ENCODE measurements around the gene TDRD10. TPM values are rescaled to one million over a fixed set of nuclear protein-coding genes. Genes with fewer than 3 reads are reported as not detected.

Gene TDRD10
- total RNA-seq, 3 donors from 2014 or later (not counting 1 experiment from before 2014, with no cell fraction given): 0.38 TPM; not detected in 2

- Mint-ChIP-seq H3K27ac (peak overlapping the region in 1 of 2 donors; percentile 43), H3K27me3 (ENCODE audit: low read depth in 2 of 2) (peaks cover 0 to 2% of the 10 kb centered on the region in 2 donors), H3K9me3 (no peaks in the 10 kb centered on the region), H3K4me3 (no peak overlapping the region), H3K4me1 (peaks cover 6 to 25% of the 10 kb centered on the region in 2 donors), H3K36me3 (peaks cover 11% of the 10 kb centered on the region)
- ATAC-seq (peak; percentile 73 to 94 (median 92)), DNase-seq (peak; percentile 31 to 76)
- Histone ChIP-seq H3K27ac (ENCODE audit: low read length) (no peak overlapping the region), H3K4me1 (ENCODE audit: control insufficient read depth, insufficient read depth, low read length) (no peaks in the 10 kb centered on the region), H3K36me3 (ENCODE audit: control insufficient read depth, insufficient read depth, low read length) (peaks cover 29% of the 10 kb centered on the region), H3K27me3 (ENCODE audit: control insufficient read depth, insufficient read depth, low read length) (no peaks in the 10 kb centered on the region), H3K4me3 (ENCODE audit: low read length) (no peak overlapping the region), H3K9me3 (ENCODE audit: control insufficient read depth, insufficient read depth, low read length) (no peaks in the 10 kb centered on the region)
- intact Hi-C loops (cut with micrococcal nuclease): loop anchor here (1.0 kb wide), 1 partner anchor 66 kb away; no protein-coding TSS in a partner anchor
- TF ChIP-seq, protein P1, sequence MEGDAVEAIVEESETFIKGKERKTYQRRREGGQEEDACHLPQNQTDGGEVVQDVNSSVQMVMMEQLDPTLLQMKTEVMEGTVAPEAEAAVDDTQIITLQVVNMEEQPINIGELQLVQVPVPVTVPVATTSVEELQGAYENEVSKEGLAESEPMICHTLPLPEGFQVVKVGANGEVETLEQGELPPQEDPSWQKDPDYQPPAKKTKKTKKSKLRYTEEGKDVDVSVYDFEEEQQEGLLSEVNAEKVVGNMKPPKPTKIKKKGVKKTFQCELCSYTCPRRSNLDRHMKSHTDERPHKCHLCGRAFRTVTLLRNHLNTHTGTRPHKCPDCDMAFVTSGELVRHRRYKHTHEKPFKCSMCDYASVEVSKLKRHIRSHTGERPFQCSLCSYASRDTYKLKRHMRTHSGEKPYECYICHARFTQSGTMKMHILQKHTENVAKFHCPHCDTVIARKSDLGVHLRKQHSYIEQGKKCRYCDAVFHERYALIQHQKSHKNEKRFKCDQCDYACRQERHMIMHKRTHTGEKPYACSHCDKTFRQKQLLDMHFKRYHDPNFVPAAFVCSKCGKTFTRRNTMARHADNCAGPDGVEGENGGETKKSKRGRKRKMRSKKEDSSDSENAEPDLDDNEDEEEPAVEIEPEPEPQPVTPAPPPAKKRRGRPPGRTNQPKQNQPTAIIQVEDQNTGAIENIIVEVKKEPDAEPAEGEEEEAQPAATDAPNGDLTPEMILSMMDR (IDR thresholded peaks at IDR 0.05): peak; percentile 71
- WGBS (ENCODE audit: insufficient coverage): 85% methylated on average over 6 of the region's 13 CpGs
Measured at GRCh38 chr1:154546264-154547063, 44.4 kb downstream of the TDRD10 start.

DNA sequence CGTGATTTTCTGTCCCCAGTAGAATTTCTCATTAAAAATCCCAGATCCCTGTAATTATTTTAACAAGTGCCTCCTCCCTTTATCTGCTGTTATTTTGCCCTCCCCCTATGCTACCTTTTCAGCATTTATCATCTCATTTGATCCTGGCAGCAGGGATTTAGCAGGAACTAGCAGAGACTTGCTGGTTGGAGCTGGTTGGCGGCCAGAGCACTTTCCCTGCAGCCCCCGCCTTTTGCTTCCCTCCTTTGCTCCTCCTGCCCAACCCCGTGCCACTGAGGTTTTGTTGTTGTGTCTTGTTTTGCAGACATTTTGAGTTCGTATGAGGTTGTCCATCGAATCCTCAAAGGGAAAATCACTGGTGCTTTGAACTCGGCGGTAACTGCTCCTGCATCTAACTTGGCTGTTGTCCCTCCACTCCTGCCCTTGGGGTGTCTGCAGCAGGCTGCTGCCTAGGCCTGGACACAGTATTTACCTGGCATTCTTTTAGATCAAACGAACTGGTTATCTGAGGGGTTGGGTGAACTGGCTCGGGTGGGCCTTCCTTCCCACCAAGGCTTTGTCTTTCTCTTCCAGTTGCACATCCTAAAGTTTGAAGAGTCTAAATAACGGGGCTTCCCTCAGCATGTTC is 45.2 kb downstream of the TDRD10 start:
- Mint-ChIP-seq H3K27me3 (ENCODE audit: low read depth in 2 of 2) (peaks cover 0 to 2% of the 10 kb centered on the region in 2 donors), H3K4me3 (no peak overlapping the region), H3K36me3 (peaks cover 11% of the 10 kb centered on the region), H3K9me3 (no peaks in the 10 kb centered on the region), H3K4me1 (peaks cover 6 to 25% of the 10 kb centered on the region in 2 donors), H3K27ac (peak overlapping the region in 1 of 2 donors; percentile 52)
- TF ChIP-seq, protein P1 (IDR thresholded peaks at IDR 0.05): no peak
- DNase-seq (no peak), ATAC-seq (no peak)
- Histone ChIP-seq H3K4me3 (ENCODE audit: low read length) (no peak overlapping the region), H3K36me3 (ENCODE audit: control insufficient read depth, insufficient read depth, low read length) (peaks cover 37% of the 10 kb centered on the region), H3K4me1 (ENCODE audit: control insufficient read depth, insufficient read depth, low read length) (no peaks in the 10 kb centered on the region), H3K9me3 (ENCODE audit: control insufficient read depth, insufficient read depth, low read length) (no peaks in the 10 kb centered on the region), H3K27me3 (ENCODE audit: control insufficient read depth, insufficient read depth, low read length) (no peaks in the 10 kb centered on the region), H3K27ac (ENCODE audit: low read length) (no peak overlapping the region)
- WGBS (ENCODE audit: insufficient coverage): 93% methylated on average over 11 of the region's 11 CpGs
- intact Hi-C loops (cut with micrococcal nuclease): no loop called here

GRCh38 chr1:154548028-154548427 is 46.0 kb downstream of the TDRD10 start:
- H3K4me1 ChIP-seq (ENCODE audit: control insufficient read depth, insufficient read depth, low read length): no peaks in the 10 kb centered on the region
- no peaks in the 10 kb centered on the region for H3K27me3 ChIP-seq (ENCODE audit: control insufficient read depth, insufficient read depth, low read length)
- peaks cover 15% of the 10 kb centered on the region for H3K36me3 Mint-ChIP-seq
- H3K4me3 ChIP-seq (ENCODE audit: low read length): no peak overlapping the region
- no peaks in the 10 kb centered on the region for H3K9me3 ChIP-seq (ENCODE audit: control insufficient read depth, insufficient read depth, low read length)
- H3K9me3 Mint-ChIP-seq: no peaks in the 10 kb centered on the region
- H3K4me1 Mint-ChIP-seq: peaks cover 8 to 25% of the 10 kb centered on the region in 2 donors
- TF ChIP-seq, protein P1 (IDR thresholded peaks at IDR 0.05): no peak
- H3K27ac ChIP-seq (ENCODE audit: low read length): no peak overlapping the region
- H3K4me3 Mint-ChIP-seq: no peak overlapping the region
- no CpG with 5 or more reads among the region's 1 CpG for WGBS (ENCODE audit: insufficient coverage)
- intact Hi-C loops (cut with micrococcal nuclease): no loop called here
- H3K27me3 Mint-ChIP-seq (ENCODE audit: low read depth in 2 of 2): peaks cover 0 to 2% of the 10 kb centered on the region in 2 donors
- ATAC-seq: no peak
- no peak for DNase-seq
- peaks cover 45% of the 10 kb centered on the region for H3K36me3 ChIP-seq (ENCODE audit: control insufficient read depth, insufficient read depth, low read length)
- H3K27ac Mint-ChIP-seq: peak overlapping the region in 1 of 2 donors; percentile 52
